PC-9 (cell line): Measurements from ENCODE around the gene PHYH. TPM values are rescaled to one million over a fixed set of nuclear protein-coding genes. Genes with fewer than 3 reads are reported as not detected.

ENCODE experiments used
- BruUV-seq: library from RNA; stranded (reverse); fragments of 400-500 nt; replicated peaks from 2 replicates; lab custom pipeline; 2021; lab: Mats Ljungman, UMichigan
- CTCF ChIA-PET: fragments of 300-600 bp; sonication (Branson Sonifier 250); formaldehyde crosslinking; loops from one replicate; lab custom pipeline; 2022; ENCODE audit warnings: antibody characterized with exemption; lab: Charles Lee
- POLR2A ChIA-PET: fragments of 300-600 bp; sonication (Branson Sonifier 250); formaldehyde crosslinking; loops from one replicate; lab custom pipeline; 2022; ENCODE audit warnings: antibody characterized with exemption; ENCODE audit not compliant: unreplicated experiment; lab: Charles Lee
- DNase-seq, 2 experiments: peaks; one replicate each; pipeline versions ENCODE4 v3.0.0 to v3.0.0-alpha.2; 2015 to 2022; ENCODE audit warnings: mixed read lengths in 1 of 2
- H2AFZ ChIP-seq: fragments of 200-600 bp; sonication (generic); 2 replicates; pipeline ENCODE4 v1.8.1; 2017; ENCODE audit warnings: antibody characterized with exemption
- H3F3A ChIP-seq: fragments of 200-600 bp; sonication (generic); 2 replicates; pipeline ENCODE4 v1.8.1; 2017; ENCODE audit warnings: antibody characterized with exemption, mild to moderate bottlenecking, low read depth; ENCODE audit not compliant: insufficient read depth
- H3K27ac ChIP-seq: fragments of 200-600 bp; sonication (generic); 2 replicates; pipeline ENCODE4 v1.6.1; 2016; ENCODE audit warnings: mixed run types
- H3K27me3 ChIP-seq: fragments of 200-600 bp; sonication (generic); 2 replicates; pipeline ENCODE4 v1.6.1; 2016; ENCODE audit warnings: low read depth, mixed run types; ENCODE audit not compliant: insufficient read depth
- H3K36me3 ChIP-seq: fragments of 200-600 bp; sonication (generic); 2 replicates; pipeline ENCODE4 v1.6.1; 2016; ENCODE audit warnings: low read depth, mixed run types
- H3K4me1 ChIP-seq: fragments of 200-600 bp; sonication (generic); replicated peaks from 2 replicates; pipeline ENCODE4 v1.6.1; 2016; ENCODE audit warnings: mixed run types; ENCODE audit not compliant: insufficient read depth
- H3K4me2 ChIP-seq: fragments of 200-600 bp; sonication (generic); 2 replicates; pipeline ENCODE4 v1.6.1; 2017; ENCODE audit warnings: mixed run types
- H3K4me3 ChIP-seq: fragments of 200-600 bp; sonication (generic); 2 replicates; pipeline ENCODE4 v1.6.1; 2016; ENCODE audit warnings: mixed run types
- H3K79me2 ChIP-seq: fragments of 200-600 bp; sonication (generic); 2 replicates; pipeline ENCODE4 v1.6.1; 2017; ENCODE audit warnings: low read depth, mixed run types
- H3K9me2 ChIP-seq: fragments of 200-600 bp; sonication (generic); 2 replicates; pipeline ENCODE4 v1.8.1; 2017; ENCODE audit warnings: mild to moderate bottlenecking; ENCODE audit not compliant: insufficient read depth
- H3K9me3 ChIP-seq: fragments of 200-600 bp; sonication (generic); 2 replicates; pipeline ENCODE4 v1.8.1; 2016; ENCODE audit warnings: low read depth; ENCODE audit not compliant: insufficient read depth
- H4K20me1 ChIP-seq: fragments of 200-600 bp; sonication (generic); 2 replicates; pipeline ENCODE4 v1.8.1; 2017; ENCODE audit not compliant: insufficient read depth
- EZH2 ChIP-seq: fragments of 200-600 bp; sonication (generic); IDR thresholded peaks from 2 replicates; pipeline ENCODE4 v1.8.0; 2017; ENCODE audit warnings: antibody characterized with exemption, low read depth
- intact Hi-C: fragments of 100-400 bp; cut with micrococcal nuclease; formaldehyde crosslinking; loops from one replicate; pipeline ENCODE4 v1.10.0; 2022; ENCODE audit not compliant: unreplicated experiment
- total RNA-seq: library from RNA; stranded (reverse); gene quantifications from 2 replicates; pipeline ENCODE4 v1.2.3, GENCODE V29; 2021
- TF ChIP-seq, protein P1 (sequence below): fragments of 200-600 bp; sonication (generic); conservative IDR thresholded peaks from 2 replicates; pipeline ENCODE4 v1.6.1; 2017; ENCODE audit warnings: mixed run types, antibody characterized with exemption, mild to moderate bottlenecking, moderate library complexity

The PHYH gene
- total RNA-seq, 1 experiment from 2014 or later: 16.5 TPM

DNA sequence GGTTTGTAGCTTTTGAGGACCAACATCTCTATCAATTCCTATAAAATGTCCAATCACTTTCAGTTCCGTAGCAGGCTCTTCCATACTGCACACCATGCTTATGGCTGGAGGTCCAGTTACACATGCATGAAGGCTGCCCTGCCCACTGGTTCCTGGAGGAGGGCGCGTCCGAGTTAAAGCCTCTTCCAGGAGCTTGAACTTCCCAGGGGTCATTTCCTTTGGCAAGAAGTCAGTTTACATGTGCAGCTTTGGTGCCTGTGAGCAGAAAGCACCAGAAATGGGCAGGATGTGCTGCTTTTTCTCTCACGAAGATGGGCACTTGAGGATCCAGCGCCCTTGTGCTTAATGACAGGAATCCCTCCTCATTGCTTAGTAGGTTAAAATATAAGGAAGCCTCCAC is 17.6 kb upstream of the PHYH start:
- Histone ChIP-seq H3K36me3 (no peaks in the 10 kb centered on the region), H3K4me3 (no peak overlapping the region), H3K9me3 (no peaks in the 10 kb centered on the region), H3K4me1 (no peaks in the 10 kb centered on the region), H4K20me1 (no peaks in the 10 kb centered on the region), H2AFZ (no peak overlapping the region), H3K79me2 (no peaks in the 10 kb centered on the region), H3K27me3 (no peaks in the 10 kb centered on the region), H3K27ac (no peak overlapping the region), H3F3A (peaks cover 4% of the 10 kb centered on the region; the same call in 1 of the 2 replicates), H3K9me2 (no peaks in the 10 kb centered on the region), H3K4me2 (no peak overlapping the region)
- BruUV-seq: no TSS peak
- TF ChIP-seq, protein P1, sequence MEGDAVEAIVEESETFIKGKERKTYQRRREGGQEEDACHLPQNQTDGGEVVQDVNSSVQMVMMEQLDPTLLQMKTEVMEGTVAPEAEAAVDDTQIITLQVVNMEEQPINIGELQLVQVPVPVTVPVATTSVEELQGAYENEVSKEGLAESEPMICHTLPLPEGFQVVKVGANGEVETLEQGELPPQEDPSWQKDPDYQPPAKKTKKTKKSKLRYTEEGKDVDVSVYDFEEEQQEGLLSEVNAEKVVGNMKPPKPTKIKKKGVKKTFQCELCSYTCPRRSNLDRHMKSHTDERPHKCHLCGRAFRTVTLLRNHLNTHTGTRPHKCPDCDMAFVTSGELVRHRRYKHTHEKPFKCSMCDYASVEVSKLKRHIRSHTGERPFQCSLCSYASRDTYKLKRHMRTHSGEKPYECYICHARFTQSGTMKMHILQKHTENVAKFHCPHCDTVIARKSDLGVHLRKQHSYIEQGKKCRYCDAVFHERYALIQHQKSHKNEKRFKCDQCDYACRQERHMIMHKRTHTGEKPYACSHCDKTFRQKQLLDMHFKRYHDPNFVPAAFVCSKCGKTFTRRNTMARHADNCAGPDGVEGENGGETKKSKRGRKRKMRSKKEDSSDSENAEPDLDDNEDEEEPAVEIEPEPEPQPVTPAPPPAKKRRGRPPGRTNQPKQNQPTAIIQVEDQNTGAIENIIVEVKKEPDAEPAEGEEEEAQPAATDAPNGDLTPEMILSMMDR: no peak
- no peak for TF ChIP-seq EZH2
- CTCF ChIA-PET: interaction anchor here (0.6 to 0.8 kb wide), 3 partner anchors 12 to 41 kb away, joined by 5 to 10 read pairs (median 5); no protein-coding TSS in a partner anchor
- intact Hi-C loops: no loop called here
- no peak for DNase-seq
- POLR2A ChIA-PET: interaction anchor here (0.6 kb wide), 1 partner anchor 1235 kb away, joined by 27 read pairs; no protein-coding TSS in a partner anchor

DNA sequence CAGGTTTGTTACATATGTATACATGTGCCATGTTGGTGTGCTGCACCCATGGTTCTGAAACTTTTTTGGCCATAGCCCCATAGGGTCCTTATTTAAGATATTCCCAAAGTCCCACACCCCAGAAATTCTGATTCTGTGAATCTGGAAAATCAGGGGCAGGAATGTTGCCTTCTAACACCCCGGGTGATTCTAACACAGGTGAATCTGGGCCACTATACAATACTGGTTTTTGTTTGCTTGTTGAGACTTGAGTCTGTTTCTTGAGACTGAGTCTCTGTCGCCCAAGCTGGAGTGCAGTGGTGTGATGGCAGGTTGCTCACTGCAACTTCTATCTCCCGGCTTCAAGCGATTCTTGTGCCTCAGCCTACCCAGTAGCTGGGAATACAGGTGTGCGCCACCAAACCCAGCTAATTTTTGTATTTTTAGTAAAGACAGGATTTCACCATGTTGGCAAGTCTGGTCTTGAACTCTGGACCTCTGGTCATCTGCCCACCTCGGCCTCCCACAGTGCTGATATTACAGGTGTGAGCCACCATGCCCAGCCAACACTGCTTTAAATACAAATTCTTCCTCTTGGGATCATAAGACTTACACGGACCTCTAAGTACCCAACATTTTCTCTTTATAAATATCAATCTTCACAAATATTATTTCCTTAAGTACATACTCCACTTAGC is 16.9 kb upstream of the PHYH start:
- BruUV-seq: no TSS peak
- Histone ChIP-seq H4K20me1 (no peaks in the 10 kb centered on the region), H3K36me3 (no peaks in the 10 kb centered on the region), H3K4me2 (no peak overlapping the region), H3K9me2 (no peaks in the 10 kb centered on the region), H3K4me3 (no peak overlapping the region), H3K9me3 (no peaks in the 10 kb centered on the region), H3F3A (peaks cover 4% of the 10 kb centered on the region; the same call in 1 of the 2 replicates), H3K27me3 (no peaks in the 10 kb centered on the region), H3K4me1 (no peaks in the 10 kb centered on the region), H2AFZ (no peak overlapping the region), H3K79me2 (no peaks in the 10 kb centered on the region), H3K27ac (no peak overlapping the region)
- no peak for TF ChIP-seq EZH2
- TF ChIP-seq, protein P1: no peak
- CTCF ChIA-PET: interaction anchor here (0.6 kb wide), 1 partner anchor 33 kb away, joined by 10 read pairs; no protein-coding TSS in a partner anchor
- intact Hi-C loops: no loop called here
- POLR2A ChIA-PET: no interaction called here
- no peak for DNase-seq

DNA sequence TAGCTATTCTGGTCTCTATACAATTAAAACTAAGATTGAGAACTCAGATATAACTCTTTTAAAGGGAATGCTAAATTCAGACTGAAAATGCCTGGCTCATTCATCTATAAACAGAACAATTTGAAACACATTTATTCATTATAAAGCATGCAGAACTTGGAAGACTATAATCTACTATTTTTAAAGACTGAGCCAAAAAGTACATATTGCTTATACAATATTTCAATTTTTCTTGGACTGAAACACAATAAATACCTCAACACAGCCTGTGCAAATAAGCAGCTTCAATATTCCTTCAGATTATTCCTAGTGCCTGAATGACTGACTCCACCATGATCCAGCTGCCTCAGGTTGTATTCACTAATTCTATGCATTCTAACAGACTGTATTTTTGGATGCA is 15.5 kb upstream of the PHYH start:
- intact Hi-C loops: no loop called here
- CTCF ChIA-PET: no interaction called here
- no peaks in the 10 kb centered on the region for H3K9me3 ChIP-seq
- TF ChIP-seq, protein P1: no peak
- no peak for TF ChIP-seq EZH2
- peaks cover 4% of the 10 kb centered on the region; the same call in 1 of the 2 replicates for H3F3A ChIP-seq
- H3K36me3 ChIP-seq: no peaks in the 10 kb centered on the region
- no peak overlapping the region for H3K4me2 ChIP-seq
- POLR2A ChIA-PET: no interaction called here
- no peaks in the 10 kb centered on the region for H3K79me2 ChIP-seq
- no peaks in the 10 kb centered on the region for H3K9me2 ChIP-seq
- BruUV-seq: no TSS peak
- DNase-seq: no peak
- no peak overlapping the region for H2AFZ ChIP-seq
- H3K4me1 ChIP-seq: no peaks in the 10 kb centered on the region
- no peaks in the 10 kb centered on the region for H3K27me3 ChIP-seq
- H3K4me3 ChIP-seq: no peak overlapping the region
- no peak overlapping the region for H3K27ac ChIP-seq
- H4K20me1 ChIP-seq: no peaks in the 10 kb centered on the region
